Keratinocyte (primary cell): ENCODE measurements around the gene RPH3AL.

ENCODE experiments used
- EZH2 ChIP-seq: IDR thresholded peaks from one replicate; pipeline ENCODE4 v1.6.1; 2012; ENCODE audit warnings: inconsistent platforms, mild to moderate bottlenecking, low read length, moderate library complexity
- TF ChIP-seq, protein P1 (sequence below), 3 experiments: IDR thresholded peaks in 1 of 3; conservative IDR thresholded peaks in 1 of 3; optimal IDR thresholded peaks in 1 of 3; 2 replicates in 2 of 3; 3 replicates in 1 of 3; pipeline versions ENCODE3 to v1.5.1; 2011; ENCODE audit warnings: low read length in 3 of 3, mild to moderate bottlenecking in 3 of 3, moderate library complexity in 2 of 3, control low read depth in 1 of 3, inconsistent platforms in 1 of 3; ENCODE audit not compliant: insufficient read depth in 2 of 3; ENCODE audit errors: extremely low read depth in 1 of 3

DNA sequence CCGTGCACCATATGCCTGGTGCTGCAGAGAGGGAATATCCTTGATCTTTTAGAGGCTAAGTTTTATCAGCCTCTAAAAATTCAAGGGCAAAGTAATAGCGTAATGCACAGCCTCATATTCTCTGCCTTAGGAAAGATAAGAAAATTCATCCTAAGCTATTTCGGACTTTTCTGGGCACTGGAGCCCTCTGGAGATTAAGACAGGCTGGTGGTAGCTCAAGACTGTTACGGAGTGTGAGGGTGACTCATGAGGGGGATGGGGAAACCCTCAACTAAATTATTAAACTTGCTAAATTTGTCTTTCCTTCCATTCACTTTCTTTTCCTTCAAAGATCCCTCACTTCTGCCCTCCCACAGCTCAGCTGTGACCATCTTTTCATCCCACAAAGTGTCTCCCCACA lies 73.3 kb downstream of the RPH3AL start:
- TF ChIP-seq, protein P1, sequence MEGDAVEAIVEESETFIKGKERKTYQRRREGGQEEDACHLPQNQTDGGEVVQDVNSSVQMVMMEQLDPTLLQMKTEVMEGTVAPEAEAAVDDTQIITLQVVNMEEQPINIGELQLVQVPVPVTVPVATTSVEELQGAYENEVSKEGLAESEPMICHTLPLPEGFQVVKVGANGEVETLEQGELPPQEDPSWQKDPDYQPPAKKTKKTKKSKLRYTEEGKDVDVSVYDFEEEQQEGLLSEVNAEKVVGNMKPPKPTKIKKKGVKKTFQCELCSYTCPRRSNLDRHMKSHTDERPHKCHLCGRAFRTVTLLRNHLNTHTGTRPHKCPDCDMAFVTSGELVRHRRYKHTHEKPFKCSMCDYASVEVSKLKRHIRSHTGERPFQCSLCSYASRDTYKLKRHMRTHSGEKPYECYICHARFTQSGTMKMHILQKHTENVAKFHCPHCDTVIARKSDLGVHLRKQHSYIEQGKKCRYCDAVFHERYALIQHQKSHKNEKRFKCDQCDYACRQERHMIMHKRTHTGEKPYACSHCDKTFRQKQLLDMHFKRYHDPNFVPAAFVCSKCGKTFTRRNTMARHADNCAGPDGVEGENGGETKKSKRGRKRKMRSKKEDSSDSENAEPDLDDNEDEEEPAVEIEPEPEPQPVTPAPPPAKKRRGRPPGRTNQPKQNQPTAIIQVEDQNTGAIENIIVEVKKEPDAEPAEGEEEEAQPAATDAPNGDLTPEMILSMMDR (optimal IDR thresholded peaks at IDR 0.05 in 1 of 3, IDR thresholded peaks at IDR 0.05 in 1 of 3, conservative IDR thresholded peaks at IDR 0.05 in 1 of 3; ENCODE audit: extremely low read depth in 1 of 3, insufficient read depth in 2 of 3, low read length in 3 of 3): no peak
- TF ChIP-seq EZH2: no peak
